G401 (cell line): Measurements from ENCODE around the gene NRF1. TPM values are rescaled to one million over a fixed set of nuclear protein-coding genes. Genes with fewer than 3 reads are reported as not detected.
"Not testable (repeated sequence)": the region's sequence is repeated elsewhere in the genome, so short reads cannot be mapped to it uniquely, and the experiment has no call there.

Experiments used
- DNase-seq: peaks from one replicate; pipeline ENCODE4 v3.0.0-alpha.2; 2015; ENCODE audit warnings: low spot score
- in situ Hi-C: cut with HindIII; loops from 2 replicates; pipeline ENCODE4 v1.10.0; 2016; ENCODE audit warnings: low sequenced_read_pairs, mixed read lengths
- total RNA-seq: library from RNA; depleted of rRNA; stranded (reverse); fragments of >200 nt; shearing (Covaris generic); gene quantifications from 2 replicates; pipeline ENCODE4 v1.2.3, GENCODE V29; 2014

The NRF1 gene
- total RNA-seq, 1 experiment from 2014 or later, result 23.6 TPM

- DNase-seq, result no peak
- in situ Hi-C loops, result no loop called here
Measured at GRCh38 chr7:129640400-129640799, 28.9 kb downstream of the NRF1 start.

- DNase-seq, result no peak
- in situ Hi-C loops, result no loop called here
Measured at GRCh38 chr7:129642871-129643549, 31.5 kb downstream of the NRF1 start.

DNA sequence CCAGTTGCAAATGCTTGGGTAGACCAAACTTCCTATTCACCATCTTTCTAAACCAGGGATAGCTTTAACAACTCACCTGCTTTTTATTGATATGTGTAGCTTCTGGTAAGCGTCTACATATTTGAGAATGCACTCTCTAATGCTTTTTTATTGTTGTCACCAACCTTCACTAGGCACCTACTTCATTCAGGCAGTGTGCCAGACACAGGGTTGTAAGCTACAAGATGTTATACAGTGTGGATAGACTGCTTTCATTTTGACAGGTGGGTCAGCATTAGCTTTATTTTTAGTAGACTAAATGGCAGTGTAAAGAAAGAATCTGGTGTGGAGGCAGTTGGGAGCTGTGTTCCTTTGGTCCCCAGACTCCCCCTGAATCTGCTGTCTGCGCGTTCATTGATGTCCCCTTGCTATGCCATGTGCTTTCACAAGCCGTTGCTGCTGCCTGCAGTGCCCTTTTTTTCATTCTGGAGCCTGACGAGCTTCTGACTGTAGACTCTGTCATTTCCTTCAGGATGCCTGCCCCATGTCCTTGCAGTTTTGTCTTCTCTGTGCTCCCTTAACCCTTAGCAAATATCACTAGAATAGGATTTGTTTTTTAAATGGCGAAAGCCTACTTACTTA is 32.1 kb downstream of the NRF1 start:
- DNase-seq, result peak; percentile 23
- in situ Hi-C loops, result no loop called here

GRCh38 chr7:129644634-129645230 is 33.2 kb downstream of the NRF1 start:
- in situ Hi-C loops, result no loop called here
- DNase-seq, result peak; percentile 75

- in situ Hi-C loops, result no loop called here
- DNase-seq, result no peak
Measured at GRCh38 chr7:129646369-129647021, 35.0 kb downstream of the NRF1 start.

DNA sequence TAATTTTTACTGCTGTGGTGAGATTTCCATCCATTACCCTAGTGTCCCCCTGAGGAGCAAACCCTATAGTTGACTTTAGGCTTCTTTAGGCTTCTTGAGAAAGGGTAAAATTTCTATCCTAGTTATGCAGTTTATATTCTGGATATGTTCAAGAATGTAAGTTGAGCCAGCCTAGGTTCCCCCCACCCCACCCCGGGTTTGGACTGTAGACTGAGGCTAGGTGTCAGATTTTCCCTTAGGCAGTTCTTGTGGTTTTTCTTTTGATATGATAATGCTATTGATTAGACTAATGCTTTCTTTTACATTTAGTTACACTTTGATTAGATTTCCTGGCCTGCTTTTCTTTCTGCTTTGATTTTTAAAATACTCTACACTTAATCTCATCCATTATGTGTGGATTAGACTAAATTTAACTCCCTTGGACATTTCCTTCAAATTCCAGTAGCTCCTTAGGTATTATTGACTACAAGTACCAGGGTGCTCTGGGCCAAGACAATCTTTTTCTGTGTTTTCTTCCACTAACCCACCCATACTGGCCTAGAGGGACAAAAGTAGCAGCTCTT is 37.7 kb downstream of the NRF1 start:
- in situ Hi-C loops, result no loop called here
- no peak for DNase-seq

- no peak for DNase-seq
- in situ Hi-C loops, result no loop called here
Measured at GRCh38 chr7:129650056-129650758, 38.7 kb downstream of the NRF1 start.

GRCh38 chr7:129652914-129653313 is 41.4 kb downstream of the NRF1 start:
- no peak for DNase-seq
- in situ Hi-C loops, result no loop called here

DNA sequence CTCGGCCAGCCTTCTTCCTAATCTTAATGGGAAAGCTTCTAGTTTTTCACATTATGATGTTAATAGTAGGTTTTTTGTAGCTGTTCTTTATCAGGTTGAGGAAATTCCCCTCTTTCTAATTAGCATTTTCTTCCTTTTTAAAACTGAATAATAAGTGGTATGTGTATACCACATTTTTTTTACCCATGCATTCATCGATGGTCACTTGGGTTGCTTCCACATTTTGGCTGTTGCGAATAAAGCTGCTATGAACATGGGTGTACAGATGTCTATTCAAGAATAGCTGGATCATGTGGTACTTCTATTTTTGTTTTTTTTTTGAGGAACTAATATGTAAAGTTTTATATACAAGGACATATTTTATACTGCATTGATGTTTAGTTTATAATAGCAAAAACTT is 44.3 kb downstream of the NRF1 start:
- in situ Hi-C loops, result no loop called here
- DNase-seq, result no peak

- DNase-seq, result no peak
- in situ Hi-C loops, result no loop called here
Measured at GRCh38 chr7:129657363-129657762, 45.8 kb downstream of the NRF1 start.

- in situ Hi-C loops, DNase-seq: not testable (repeated sequence)
Measured at GRCh38 chr7:129659907-129660306, 48.4 kb downstream of the NRF1 start.

DNA sequence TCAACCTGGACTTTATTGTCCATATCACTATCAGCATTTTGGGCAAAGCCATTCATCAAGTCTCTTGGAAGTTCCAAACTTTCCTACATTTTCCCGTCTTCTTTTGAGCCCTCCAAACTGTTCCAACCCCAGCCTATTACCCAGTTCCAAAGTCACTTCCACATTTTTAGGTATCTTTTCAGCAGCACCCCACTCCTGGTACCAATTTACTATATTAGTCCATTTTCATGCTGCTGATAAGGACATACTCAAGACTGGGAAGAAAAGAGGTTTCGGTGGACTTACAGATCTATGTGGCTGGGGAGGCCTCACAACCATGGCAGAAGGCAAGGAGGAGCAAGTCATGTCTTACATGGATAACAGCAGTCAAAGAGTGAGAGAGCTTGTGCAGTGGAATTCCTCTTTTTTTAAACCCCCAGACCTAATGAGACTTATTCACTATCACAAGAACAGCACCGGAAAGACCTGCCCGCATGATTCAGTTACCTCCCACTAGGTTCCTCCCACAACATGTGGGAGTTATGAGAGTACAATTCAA is 50.2 kb downstream of the NRF1 start:
- in situ Hi-C loops, result no loop called here
- DNase-seq, result no peak

- DNase-seq, in situ Hi-C loops: not testable (repeated sequence)
Measured at GRCh38 chr7:129663240-129663639, 51.7 kb downstream of the NRF1 start.

DNA sequence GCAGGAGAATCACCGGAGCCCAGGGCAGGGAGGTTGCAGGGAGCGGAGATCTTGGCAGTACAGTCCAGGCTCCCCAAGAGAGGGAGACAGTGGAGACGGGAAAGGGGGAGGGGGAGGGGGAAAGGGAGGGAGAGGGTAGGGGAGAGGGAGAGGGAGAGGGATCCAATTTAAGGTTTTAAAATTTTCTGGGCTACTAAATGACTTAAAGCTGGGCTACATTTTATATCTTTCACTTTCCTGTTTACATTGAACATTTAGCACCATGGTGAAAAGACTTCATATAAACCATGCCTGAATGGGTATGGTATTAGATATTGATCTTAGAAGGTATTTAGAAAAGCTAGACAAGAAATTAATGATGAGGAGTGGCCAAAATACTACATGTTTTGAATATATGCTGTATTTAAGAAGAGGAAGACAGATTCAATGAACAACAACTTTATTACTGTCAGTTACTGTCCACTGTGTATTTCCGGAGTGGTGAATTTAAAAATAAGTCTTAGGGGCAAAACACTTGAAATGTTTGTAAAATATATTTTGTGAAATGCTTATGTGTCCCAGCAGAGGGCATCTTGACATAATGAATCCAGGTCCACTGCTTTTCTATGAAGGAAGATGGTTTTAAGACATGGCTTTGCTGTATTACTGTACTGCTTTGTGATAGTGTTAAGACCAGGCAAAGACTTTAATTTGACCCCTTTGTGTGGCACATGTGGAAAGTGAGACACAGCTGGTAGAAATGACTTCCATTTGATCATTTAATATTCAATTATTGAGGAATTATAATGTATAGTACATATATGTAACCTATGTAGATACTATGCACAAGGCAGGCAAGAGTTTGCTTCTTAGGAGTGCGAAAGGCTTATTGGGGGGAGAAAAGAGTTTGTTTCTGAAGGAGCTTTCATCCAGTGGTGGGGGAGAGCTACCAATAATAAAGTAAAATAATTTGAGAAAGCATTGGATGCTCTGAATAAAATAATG is 52.8 kb downstream of the NRF1 start:
- in situ Hi-C loops, result no loop called here
- peak; percentile 60 for DNase-seq

- in situ Hi-C loops, result no loop called here
- no peak for DNase-seq
Measured at GRCh38 chr7:129665013-129665401, 53.5 kb downstream of the NRF1 start.

DNA sequence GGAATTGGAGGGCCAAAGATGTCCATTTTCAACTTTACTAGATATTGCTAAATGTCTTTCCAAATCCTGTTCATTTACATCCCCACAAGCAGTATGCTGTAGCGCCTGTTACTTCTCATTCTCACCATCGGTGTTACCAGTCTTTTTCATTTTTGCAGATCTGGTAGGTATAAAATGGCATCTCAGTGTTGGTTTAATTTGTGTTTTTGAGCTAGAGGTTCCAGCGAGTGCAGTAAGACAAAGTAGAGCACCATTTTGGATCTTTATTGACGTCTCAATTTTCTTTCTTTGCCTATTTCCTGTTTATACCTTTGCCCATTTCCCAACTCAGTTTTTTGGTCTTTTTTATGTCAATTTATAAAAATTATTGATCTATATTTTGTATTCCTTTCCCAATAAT is 55.6 kb downstream of the NRF1 start:
- in situ Hi-C loops, result no loop called here
- DNase-seq, result no peak

DNA sequence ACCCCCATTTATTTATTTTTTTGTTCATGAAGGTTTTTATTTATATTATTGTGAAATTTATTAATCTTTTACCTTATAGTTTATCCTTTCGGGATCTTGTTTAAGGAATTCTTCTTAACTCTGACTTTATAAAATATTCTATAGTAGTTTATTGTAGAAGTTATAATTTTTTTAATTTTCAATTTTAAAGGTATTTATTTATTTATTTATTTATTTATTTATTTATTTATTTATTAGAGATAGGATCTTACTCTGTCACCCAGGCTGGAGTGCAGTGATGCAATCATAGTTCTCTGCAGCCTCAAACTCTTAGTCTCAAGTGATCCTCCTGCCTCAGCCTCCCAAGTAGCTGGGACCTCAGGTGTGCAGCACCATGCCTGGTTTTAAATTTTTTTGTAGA is 56.0 kb downstream of the NRF1 start:
- DNase-seq, result no peak
- in situ Hi-C loops, result no loop called here

DNA sequence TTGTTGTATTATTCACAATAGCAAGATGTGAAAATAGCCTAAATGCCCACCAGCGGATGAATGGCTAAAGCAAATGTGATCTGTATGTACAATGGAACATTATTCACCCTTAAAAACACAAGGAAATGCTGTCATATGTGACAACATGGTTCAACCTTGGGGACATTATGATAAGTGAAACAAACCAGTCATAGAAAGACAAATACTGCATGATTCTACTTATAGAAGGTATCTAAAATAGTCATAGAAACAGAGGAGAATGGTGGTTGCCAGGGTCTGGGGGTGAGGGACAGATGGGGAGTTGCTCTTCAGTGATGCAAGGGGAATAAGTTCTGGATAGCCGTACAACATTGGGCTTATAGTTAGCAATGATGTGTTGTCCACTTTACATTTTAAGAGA is 58.4 kb downstream of the NRF1 start:
- no peak for DNase-seq
- in situ Hi-C loops, result no loop called here
